HL-60/S4 (cell line): ENCODE results near the gene RTN4R.
"Not testable (repeated sequence)": the region's sequence is repeated elsewhere in the genome, so short reads cannot be mapped to it uniquely, and the experiment has no call there.

ENCODE experiments used
- in situ Hi-C: fragments of 300-500 bp; cut with MboI; formaldehyde crosslinking; loops from 2 replicates; pipeline ENCODE4 v1.14.3; 2022; ENCODE audit warnings: low sequenced_read_pairs

RTN4R gene

GRCh38 chr22:20268279-20269012 lies at the start of gene RTN4R:
TSS of gene RTN4R (minus strand) at chr22:20268318. CDS start at chr22:20268092, 226 bp downstream.
- in situ Hi-C loops: no loop called here

GRCh38 chr22:20317402-20318042 lies 49.4 kb upstream of the RTN4R start:
- in situ Hi-C loops: not testable (repeated sequence)

GRCh38 chr22:20316844-20317401 lies 48.8 kb upstream of the RTN4R start:
- in situ Hi-C loops: no loop called here

- in situ Hi-C loops: no loop called here
Observed at GRCh38 chr22:20316217-20316843, 48.2 kb upstream of the RTN4R start.

GRCh38 chr22:20315337-20316216 lies 47.5 kb upstream of the RTN4R start:
- in situ Hi-C loops: no loop called here

GRCh38 chr22:20314741-20315336 lies 46.7 kb upstream of the RTN4R start:
- in situ Hi-C loops: not testable (repeated sequence)

- in situ Hi-C loops: not testable (repeated sequence)
Observed at GRCh38 chr22:20314206-20314605, 46.1 kb upstream of the RTN4R start.

GRCh38 chr22:20313306-20314077 lies 45.4 kb upstream of the RTN4R start:
- in situ Hi-C loops: not testable (repeated sequence)

- in situ Hi-C loops: no loop called here
Observed at GRCh38 chr22:20312396-20313191, 44.5 kb upstream of the RTN4R start.

- in situ Hi-C loops: not testable (repeated sequence)
Observed at GRCh38 chr22:20311249-20312062, 43.3 kb upstream of the RTN4R start.

- in situ Hi-C loops: not testable (repeated sequence)
Observed at GRCh38 chr22:20310773-20311172, 42.7 kb upstream of the RTN4R start.

GRCh38 chr22:20310180-20310579 lies 42.1 kb upstream of the RTN4R start:
- in situ Hi-C loops: not testable (repeated sequence)

GRCh38 chr22:20308806-20309650 lies 40.9 kb upstream of the RTN4R start:
- in situ Hi-C loops: not testable (repeated sequence)

- in situ Hi-C loops: not testable (repeated sequence)
Observed at GRCh38 chr22:20307448-20308447, 39.6 kb upstream of the RTN4R start.

GRCh38 chr22:20306646-20307447 lies 38.7 kb upstream of the RTN4R start:
- in situ Hi-C loops: not testable (repeated sequence)
